Erythroblast (primary cell): ENCODE measurements around the gene RET.

Experiments
- GATA1 ChIP-seq: IDR thresholded peaks from 2 replicates; pipeline ENCODE4 v1.6.1; 2011; ENCODE audit warnings: low read depth, mild to moderate bottlenecking, control low read depth, low read length, moderate library complexity
- POLR2A ChIP-seq: IDR thresholded peaks from 2 replicates; pipeline ENCODE4 v1.6.1; 2011; ENCODE audit warnings: mild to moderate bottlenecking, low read length

DNA sequence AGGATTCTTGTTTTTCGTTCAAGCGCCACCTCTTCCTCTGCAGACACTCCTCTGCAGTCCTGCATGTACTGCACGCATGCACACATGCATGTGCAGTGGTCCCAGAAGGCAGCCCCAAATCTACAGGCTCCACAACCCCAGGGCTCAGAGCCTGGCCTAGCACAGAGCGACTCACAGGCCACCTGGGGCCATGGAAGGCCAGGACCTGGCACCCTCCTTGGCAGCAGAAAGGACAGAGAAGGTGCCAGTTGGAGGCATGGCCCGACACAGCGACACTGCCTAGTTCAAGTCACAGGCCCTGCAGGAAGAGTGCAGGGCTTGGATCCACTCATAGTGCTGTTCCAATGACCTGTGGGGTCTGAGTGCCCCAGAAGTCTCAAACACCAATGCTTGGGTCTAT, 48.7 kb upstream of the RET start:
- TF ChIP-seq POLR2A (no peak), GATA1 (no peak)
